Psoas muscle (tissue), 8 donors: ENCODE measurements around the gene TARS2. TPM values are rescaled to one million over a fixed set of nuclear protein-coding genes. Genes with fewer than 3 reads are reported as not detected.

Source experiments
- ATAC-seq, 4 donors: fragments of 200-7000 bp; cut with Tn5 transposase; one replicate each; pipeline ENCODE4 v1.9.1; 2020; ENCODE audit warnings: moderate library complexity in 3 of 4, mild to moderate bottlenecking in 2 of 4
- DNase-seq, 2 donors: peaks; one replicate each; pipeline ENCODE4 v3.0.0-alpha.2; 2020
- H3K27ac ChIP-seq: fragments of 200-600 bp; one replicate; pipeline ENCODE4 v1.8.0; 2022
- H3K27me3 ChIP-seq, 3 donors: fragments of 200-600 bp in 1 of 3; one replicate each; pipeline versions ENCODE4 v1.6.1 to v1.8.0; 2013 to 2022; ENCODE audit warnings: low read length in 2 of 3, mild to moderate bottlenecking in 2 of 3, moderate library complexity in 1 of 3; ENCODE audit not compliant: insufficient read depth in 3 of 3
- H3K36me3 ChIP-seq, 2 donors: fragments of 200-600 bp in 1 of 2; one replicate each; pipeline versions ENCODE4 v1.6.1 to v1.8.0; 2013 to 2022; ENCODE audit warnings: low read depth in 1 of 2, mild to moderate bottlenecking in 1 of 2, moderate library complexity in 1 of 2; ENCODE audit not compliant: insufficient read depth in 1 of 2
- H3K4me1 ChIP-seq: fragments of 200-600 bp; one replicate; pipeline ENCODE4 v1.8.0; 2022
- H3K4me3 ChIP-seq: fragments of 200-600 bp; one replicate; pipeline ENCODE4 v1.8.0; 2022; ENCODE audit warnings: mild to moderate bottlenecking
- H3K9me3 ChIP-seq: fragments of 200-600 bp; one replicate; pipeline ENCODE4 v1.8.0; 2022
- CTCF ChIP-seq: fragments of 200-600 bp; IDR thresholded peaks from one replicate; pipeline ENCODE4 v1.8.0; 2022; ENCODE audit warnings: antibody characterized with exemption
- WGBS, 3 donors: extraction: QIAGEN DNeasy Blood & Tissue Kit; methylation state at CpG; one replicate each; pipeline versions ENCODE4 v1.1.6 to v1.1.7; 2013; 5-methylcytosine and 5-hydroxymethylcytosine counted together
- intact Hi-C, 2 donors: fragments of 100-400 bp; cut with DNase I; formaldehyde crosslinking; loops; one replicate each; pipeline versions ENCODE4 v1.11.0 to v1.14.2; 2022
- polyA plus RNA-seq, 3 donors: library from polyadenylated mRNA; stranded (reverse); fragments of 200-250 nt; gene quantifications; one replicate each; pipeline ENCODE4 v1.2.3, GENCODE V29; 2013
- total RNA-seq, 4 donors: library from RNA; stranded (reverse); fragmentation: NEBNext Ultra II Directional in 2 of 4; extraction: Animal tissue kit (Norgen Biotek cat#: 25700) in 2 of 4; gene quantifications; one replicate each; pipeline versions ENCODE4 v1.2.1 to v1.2.4, GENCODE V29; 2021 to 2023
- donor health status: healthy with polysubstance abuse.
- donor health status: DM: no; HTN: no; CAD: no; lungs with moderate emphysema.
- donor health status: Bipolar disorder and iron deficiency.
- donor health status: healthy.
- donor health status: DM: yes; HTN: yes; CAD: no.
- donor health status: DM: no; HTN: no; CAD: no.
- donor health status: DM: no; HTN: no; CAD: no.
- donor health status: DM: yes; HTN: yes; CAD: no.

TARS2 gene
- total and polyA plus RNA-seq, 7 donors, result 9.6 to 44.5 (median 24.0) TPM

DNA sequence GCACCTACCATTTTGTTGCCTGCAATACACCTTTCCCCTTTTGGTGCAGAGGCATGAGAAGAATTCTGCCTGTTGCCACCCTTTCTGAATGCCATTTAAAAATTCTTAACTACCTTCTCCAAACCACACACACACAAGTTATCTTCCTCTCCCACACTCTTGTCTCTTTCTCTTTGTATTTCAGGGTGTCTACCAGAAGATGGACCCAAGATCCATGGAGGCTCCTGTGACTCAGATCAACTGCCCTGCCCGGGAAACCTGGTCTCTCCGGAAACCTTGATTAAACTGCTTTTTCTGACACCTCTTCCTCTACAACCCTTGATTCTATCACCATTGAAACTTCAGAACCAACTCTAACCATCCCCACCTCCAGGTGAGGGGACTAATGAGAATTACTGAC, 2.4 kb upstream of the TARS2 start:
- ATAC-seq, result no peak
- Histone ChIP-seq H3K27ac (peak overlapping the region; percentile 23), H3K9me3 (no peaks in the 10 kb centered on the region), H3K4me3 (no peak overlapping the region), H3K4me1 (peaks cover 10% of the 10 kb centered on the region), H3K36me3 (peaks cover 0 to 14% of the 10 kb centered on the region in 2 donors), H3K27me3 (no peaks in the 10 kb centered on the region)
- WGBS, 3 donors, result 14 to 15% (median 15%) methylated on average over 2 of the region's 2 CpGs
- no peak for TF ChIP-seq CTCF
- DNase-seq, result no peak
- intact Hi-C loops, result loop anchor here in 1 of 2 donors (10.0 kb wide), 1 partner anchor 140 kb away; the partner anchor contains the start of gene ENSA

- peak overlapping the region; percentile 92 for H3K4me3 ChIP-seq
- DNase-seq (no peak), ATAC-seq (no peak)
- intact Hi-C loops, result loop anchor here (2.0 to 10.0 kb wide), 2 partner anchors 25 to 137 kb away; partner anchors contain the start of gene ENSA (in 1 of the 2)
- peaks cover 10% of the 10 kb centered on the region for H3K4me1 ChIP-seq
- peak overlapping the region; percentile 90 for H3K27ac ChIP-seq
- H3K36me3 ChIP-seq, result peaks cover 4 to 43% of the 10 kb centered on the region in 2 donors
- WGBS, 3 donors, result 2 to 5% (median 3%) methylated on average over 7 of the region's 7 CpGs
- no peaks in the 10 kb centered on the region for H3K27me3 ChIP-seq
- TF ChIP-seq CTCF, result no peak
- H3K9me3 ChIP-seq, result no peaks in the 10 kb centered on the region
Observed at GRCh38 chr1:150487763-150488115, 520 bp downstream of the TARS2 start.

DNA sequence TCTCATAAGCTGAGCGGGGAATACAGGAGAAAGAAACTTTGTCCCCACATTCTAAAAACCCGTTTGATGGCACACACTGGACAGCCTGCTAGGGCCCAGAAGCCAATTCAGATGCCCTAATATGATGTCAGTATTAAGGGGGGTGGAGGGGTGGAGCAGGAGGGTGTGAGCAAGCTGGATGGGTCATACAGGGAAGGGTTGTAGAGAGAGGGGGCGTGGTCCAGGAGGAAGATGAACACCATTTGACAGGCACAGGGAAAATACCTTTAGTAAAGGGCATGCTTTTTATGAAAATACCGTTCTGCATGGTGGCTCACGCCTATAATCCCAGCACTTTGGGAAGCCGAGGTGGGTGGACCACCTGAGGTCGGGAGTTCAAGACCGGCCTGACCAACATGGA, 6.0 kb downstream of the TARS2 start:
- Histone ChIP-seq H3K4me1 (peaks cover 7% of the 10 kb centered on the region), H3K4me3 (no peak overlapping the region), H3K36me3 (peaks cover 4 to 84% of the 10 kb centered on the region in 2 donors), H3K27me3 (no peaks in the 10 kb centered on the region), H3K27ac (no peak overlapping the region), H3K9me3 (no peaks in the 10 kb centered on the region)
- intact Hi-C loops, result no loop called here
- DNase-seq, result no peak
- no peak for ATAC-seq
- TF ChIP-seq CTCF, result no peak
- WGBS, 3 donors, result 95 to 97% (median 96%) methylated on average over 8 of the region's 8 CpGs

DNA sequence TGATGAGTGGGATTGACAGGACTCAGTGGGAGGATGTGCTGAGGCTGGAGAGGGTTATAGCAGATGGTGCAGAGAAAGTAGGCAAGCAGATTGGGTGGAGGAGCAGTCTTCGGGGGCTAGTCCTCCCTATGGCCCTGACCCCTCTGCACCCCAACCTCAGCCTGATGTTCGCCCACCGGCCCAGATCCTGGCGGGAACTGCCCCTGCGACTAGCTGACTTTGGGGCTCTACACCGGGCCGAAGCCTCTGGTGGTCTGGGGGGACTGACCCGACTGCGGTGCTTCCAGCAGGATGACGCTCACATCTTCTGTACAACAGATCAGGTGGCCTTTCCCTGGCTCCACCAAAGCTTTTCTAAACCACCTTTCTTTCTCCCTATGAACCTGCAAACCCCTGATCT, 11.1 kb downstream of the TARS2 start:
- Histone ChIP-seq H3K27me3 (no peaks in the 10 kb centered on the region), H3K27ac (no peak overlapping the region), H3K4me1 (no peaks in the 10 kb centered on the region), H3K4me3 (no peak overlapping the region), H3K36me3 (peaks cover 4 to 83% of the 10 kb centered on the region in 2 donors), H3K9me3 (no peaks in the 10 kb centered on the region)
- ATAC-seq, result no peak
- TF ChIP-seq CTCF, result no peak
- intact Hi-C loops, result no loop called here
- DNase-seq, result no peak
- WGBS, 3 donors, result 91 to 99% (median 96%) methylated on average over 8 to 10 of the region's 10 CpGs

DNA sequence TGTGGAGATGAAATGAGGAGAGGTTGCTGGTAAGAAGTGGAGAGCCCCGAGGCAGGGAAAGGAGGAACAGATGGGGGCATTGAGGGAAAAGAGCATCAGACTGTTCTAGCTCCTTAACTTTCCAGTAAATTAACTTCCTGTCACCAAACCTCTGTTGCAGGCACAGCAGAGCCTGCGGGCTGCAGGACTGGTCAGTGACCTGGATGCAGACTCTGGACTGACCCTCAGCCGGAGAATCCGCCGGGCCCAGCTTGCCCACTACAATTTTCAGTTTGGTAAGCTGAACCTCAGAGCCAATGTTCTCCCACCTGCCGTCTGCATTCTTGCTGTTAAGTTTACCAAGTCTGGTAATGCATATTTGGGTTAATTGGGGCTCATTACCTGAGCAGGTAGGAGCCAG, 18.2 kb downstream of the TARS2 start:
- DNase-seq (no peak), ATAC-seq (no peak)
- Histone ChIP-seq H3K9me3 (no peaks in the 10 kb centered on the region), H3K27me3 (no peaks in the 10 kb centered on the region), H3K27ac (no peak overlapping the region), H3K4me1 (no peaks in the 10 kb centered on the region), H3K36me3 (peaks cover 11 to 62% of the 10 kb centered on the region in 2 donors), H3K4me3 (no peak overlapping the region)
- 86 to 89% (median 88%) methylated on average over 6 of the region's 6 CpGs for WGBS, 3 donors
- TF ChIP-seq CTCF, result no peak
- intact Hi-C loops, result no loop called here
